H9 (cell line): ENCODE results near the gene ATP10B. TPM values are rescaled to one million over a fixed set of nuclear protein-coding genes. Genes with fewer than 3 reads are reported as not detected.

ENCODE experiments used
- DNase-seq: peaks from one replicate; pipeline ENCODE4 v3.0.0-alpha.2; 2017
- H2AFZ ChIP-seq: one replicate; pipeline ENCODE4 v1.6.1; 2013; ENCODE audit warnings: mild to moderate bottlenecking, low read length, control low read depth, moderate library complexity
- H2AK5ac ChIP-seq: 2 replicates; pipeline ENCODE4 v1.6.1; 2013; ENCODE audit warnings: low read length, control low read depth, mixed read lengths; ENCODE audit not compliant: insufficient read length
- H2BK120ac ChIP-seq: one replicate; pipeline ENCODE4 v1.6.1; 2013; ENCODE audit warnings: low read depth, mild to moderate bottlenecking, low read length, control low read depth, inconsistent platforms; ENCODE audit not compliant: poor library complexity, severe bottlenecking
- H2BK12ac ChIP-seq: 2 replicates; pipeline ENCODE4 v1.6.1; 2013; ENCODE audit warnings: low read length, control low read depth, mixed read lengths, low read depth; ENCODE audit not compliant: insufficient read length
- H2BK15ac ChIP-seq: 2 replicates; pipeline ENCODE4 v1.6.1; 2013; ENCODE audit warnings: low read depth, low read length, control low read depth
- H2BK20ac ChIP-seq: one replicate; pipeline ENCODE4 v1.6.1; 2013; ENCODE audit warnings: low read depth, mild to moderate bottlenecking, low read length, control low read depth, inconsistent platforms; ENCODE audit not compliant: poor library complexity, severe bottlenecking
- H2BK5ac ChIP-seq: 2 replicates; pipeline ENCODE4 v1.6.1; 2013; ENCODE audit warnings: low read length, control low read depth, mixed read lengths; ENCODE audit not compliant: insufficient read length
- H3K14ac ChIP-seq: 2 replicates; pipeline ENCODE4 v1.6.1; 2013; ENCODE audit warnings: low read length, control low read depth; ENCODE audit not compliant: insufficient read depth
- H3K18ac ChIP-seq: 2 replicates; pipeline ENCODE4 v1.6.1; 2013; ENCODE audit warnings: low read depth, mild to moderate bottlenecking, mixed read lengths, low read length, control low read depth; ENCODE audit not compliant: insufficient read length
- H3K23ac ChIP-seq: 2 replicates; pipeline ENCODE4 v1.6.1; 2013; ENCODE audit warnings: low read length, control low read depth, mixed read lengths, low read depth; ENCODE audit not compliant: insufficient read length
- H3K23me2 ChIP-seq: 2 replicates; pipeline ENCODE4 v1.6.1; 2013; ENCODE audit warnings: low read depth, mild to moderate bottlenecking, mixed read lengths, low read length, control low read depth; ENCODE audit not compliant: insufficient read length, poor library complexity, severe bottlenecking
- H3K27ac ChIP-seq: 2 replicates; pipeline ENCODE4 v1.5.1; 2013; ENCODE audit warnings: low read length, control low read depth, mixed read lengths, low read depth; ENCODE audit not compliant: insufficient read length
- H3K27me3 ChIP-seq: 2 replicates; pipeline ENCODE4 v1.6.1; 2013; ENCODE audit warnings: low read length, control low read depth, inconsistent platforms; ENCODE audit not compliant: insufficient read depth
- H3K4ac ChIP-seq: 2 replicates; pipeline ENCODE4 v1.6.1; 2013; ENCODE audit warnings: low read depth, mild to moderate bottlenecking, control low read depth, inconsistent platforms, low read length, moderate library complexity
- H3K4me1 ChIP-seq: 2 replicates; pipeline ENCODE4 v1.6.1; 2013; ENCODE audit warnings: low read length, control low read depth, inconsistent platforms; ENCODE audit not compliant: insufficient read depth
- H3K4me2 ChIP-seq: 2 replicates; pipeline ENCODE4 v1.6.1; 2013; ENCODE audit warnings: low read length, control low read depth, mixed read lengths; ENCODE audit not compliant: insufficient read length, insufficient read depth
- H3K56ac ChIP-seq: 2 replicates; pipeline ENCODE4 v1.6.1; 2013; ENCODE audit warnings: low read depth, mild to moderate bottlenecking, mixed read lengths, low read length, control low read depth; ENCODE audit not compliant: insufficient read length
- H3K79me1 ChIP-seq: 2 replicates; pipeline ENCODE4 v1.6.1; 2013; ENCODE audit warnings: low read depth, mild to moderate bottlenecking, moderate library complexity, low read length, control low read depth, inconsistent platforms; ENCODE audit not compliant: insufficient read depth, poor library complexity, severe bottlenecking
- H3K79me2 ChIP-seq: 2 replicates; pipeline ENCODE4 v1.6.1; 2013; ENCODE audit warnings: low read length, control low read depth, inconsistent platforms; ENCODE audit not compliant: insufficient read depth
- H3K9ac ChIP-seq: 2 replicates; pipeline ENCODE4 v1.6.1; 2013; ENCODE audit warnings: low read length, control low read depth, mixed read lengths; ENCODE audit not compliant: insufficient read length; ENCODE audit errors: extremely low read depth
- H3K9me3 ChIP-seq: one replicate; pipeline ENCODE4 v1.6.1; 2013; ENCODE audit warnings: low read depth, low read length, inconsistent platforms; ENCODE audit not compliant: control insufficient read depth
- H3T11ph ChIP-seq: one replicate; pipeline ENCODE4 v1.6.1; 2013; ENCODE audit warnings: mild to moderate bottlenecking, low read length, control low read depth, inconsistent platforms
- H4K20me1 ChIP-seq: one replicate; pipeline ENCODE4 v1.6.1; 2013; ENCODE audit not compliant: control insufficient read depth, insufficient read length, insufficient read depth
- H4K5ac ChIP-seq: 2 replicates; pipeline ENCODE4 v1.6.1; 2013; ENCODE audit warnings: low read depth, mild to moderate bottlenecking, mixed read lengths, low read length, control low read depth; ENCODE audit not compliant: insufficient read length
- H4K8ac ChIP-seq: replicated peaks from 2 replicates; pipeline ENCODE4 v1.6.1; 2013; ENCODE audit warnings: low read length, control low read depth, mixed read lengths, low read depth; ENCODE audit not compliant: insufficient read length
- H4K91ac ChIP-seq: 2 replicates; pipeline ENCODE4 v1.6.1; 2013; ENCODE audit warnings: low read depth, mild to moderate bottlenecking, moderate library complexity, mixed read lengths, low read length, control low read depth; ENCODE audit not compliant: insufficient read length
- H3K27ac Mint-ChIP-seq, 3 experiments: 2 replicates in 2 of 3; 3 replicates in 1 of 3; pipeline ENCODE4 v1.8.0; 2020 to 2021; ENCODE audit warnings: mixed read lengths in 3 of 3, mild to moderate bottlenecking in 1 of 3, moderate library complexity in 1 of 3
- H3K27me3 Mint-ChIP-seq: 2 replicates; pipeline ENCODE4 v1.8.0; 2021; ENCODE audit warnings: low read depth, mild to moderate bottlenecking, moderate library complexity, mixed read lengths
- H3K36me3 Mint-ChIP-seq, 3 experiments: 2 replicates in 2 of 3; 3 replicates in 1 of 3; pipeline ENCODE4 v1.8.0; 2020 to 2021; ENCODE audit warnings: low read depth in 3 of 3, mixed read lengths in 3 of 3; ENCODE audit not compliant: insufficient read depth in 1 of 3
- H3K4me1 Mint-ChIP-seq, 2 experiments: 2 replicates each; pipeline ENCODE4 v1.8.0; 2020; ENCODE audit warnings: mixed read lengths in 2 of 2
- H3K4me3 Mint-ChIP-seq, 2 experiments: 2 replicates in 1 of 2; 3 replicates in 1 of 2; pipeline ENCODE4 v1.8.0; 2020 to 2021; ENCODE audit warnings: mild to moderate bottlenecking in 2 of 2, mixed read lengths in 2 of 2, moderate library complexity in 1 of 2
- H3K9me3 Mint-ChIP-seq, 2 experiments: 2 replicates in 1 of 2; 3 replicates in 1 of 2; pipeline ENCODE4 v1.8.0; 2020; ENCODE audit warnings: mild to moderate bottlenecking in 2 of 2, mixed read lengths in 2 of 2, moderate library complexity in 1 of 2
- CTCF ChIP-seq: fragments of 200-600 bp; sonication (generic); conservative IDR thresholded peaks from 3 replicates; pipeline ENCODE4 v1.8.0; 2021; ENCODE audit warnings: antibody characterized with exemption, mild to moderate bottlenecking
- WGBS: extraction: QIAGEN DNeasy Blood & Tissue Kit; methylation state at CpG from one replicate; pipeline ENCODE4 v1.1.7; 2013; ENCODE audit warnings: missing lambda C conversion rate, low lambda C conversion rate, mixed read lengths; ENCODE audit not compliant: insufficient read length; ENCODE audit errors: extremely low coverage; 5-methylcytosine and 5-hydroxymethylcytosine counted together
- total RNA-seq: library from RNA; stranded (reverse); gene quantifications from 2 replicates; pipeline ENCODE4 v1.2.1, GENCODE V29; 2021

ATP10B gene
- total RNA-seq, 1 experiment from 2014 or later: 0.42 TPM

DNA sequence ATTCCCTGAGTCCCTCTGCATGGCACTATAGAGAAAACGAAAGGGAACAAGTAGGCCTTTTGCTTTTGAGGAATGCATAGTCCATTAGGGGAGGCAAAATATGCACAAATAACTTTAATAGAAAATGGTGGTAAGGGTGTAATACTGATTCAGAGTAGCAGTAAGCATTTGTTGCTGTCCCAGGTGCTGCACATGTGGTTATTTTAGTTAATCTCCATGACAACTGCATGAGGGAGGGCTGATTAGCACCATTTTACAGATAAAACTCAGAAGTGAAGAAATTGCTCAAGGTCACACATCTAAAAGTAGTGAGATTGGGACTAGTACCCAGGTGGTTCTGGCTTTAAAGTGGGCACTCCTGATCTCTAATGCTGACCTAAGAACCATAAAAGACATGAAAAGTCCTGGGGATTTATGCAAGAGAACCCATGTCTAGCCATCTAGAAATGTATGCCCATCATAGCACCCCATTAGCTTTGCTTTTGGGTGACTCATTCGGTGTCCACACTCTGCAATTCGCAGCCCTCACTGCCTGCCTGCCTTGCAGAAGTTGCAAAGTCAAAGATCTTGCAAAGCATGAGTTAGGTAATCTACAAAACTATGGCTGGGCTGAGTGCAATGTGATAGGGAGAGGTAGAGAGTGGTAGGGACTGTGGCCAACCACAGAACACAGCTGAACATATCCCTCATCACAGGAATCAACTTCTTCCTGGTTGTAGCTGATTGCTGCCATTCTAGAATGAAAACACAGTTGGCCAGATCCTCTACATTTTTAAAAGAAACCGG, 235.1 kb downstream of the ATP10B start:
- no peaks in the 10 kb centered on the region for H3K9me3 ChIP-seq
- no peak overlapping the region for H3K56ac ChIP-seq
- DNase-seq: no peak
- H2BK5ac ChIP-seq: no peak overlapping the region
- Mint-ChIP-seq H3K9me3 (no peaks in the 10 kb centered on the region), H3K4me1 (no peaks in the 10 kb centered on the region), H3K27ac (no peak overlapping the region), H3K4me3 (no peak overlapping the region), H3K27me3 (no peaks in the 10 kb centered on the region), H3K36me3 (no peaks in the 10 kb centered on the region)
- H2BK12ac ChIP-seq: no peak overlapping the region
- H3K4ac ChIP-seq: no peak overlapping the region
- H2BK20ac ChIP-seq: no peak overlapping the region
- H2BK120ac ChIP-seq: no peak overlapping the region
- no peak overlapping the region for H3K27ac ChIP-seq
- no peaks in the 10 kb centered on the region for H3K23me2 ChIP-seq
- no peak for TF ChIP-seq CTCF
- no peak overlapping the region for H4K5ac ChIP-seq
- H3K4me1 ChIP-seq: no peaks in the 10 kb centered on the region
- no peak overlapping the region for H3K4me2 ChIP-seq
- no peak overlapping the region for H4K8ac ChIP-seq
- H3K14ac ChIP-seq: no peak overlapping the region
- no CpG with 5 or more reads among the region's 4 CpGs for WGBS
- H4K91ac ChIP-seq: no peak overlapping the region
- no peaks in the 10 kb centered on the region for H3K79me1 ChIP-seq
- H3K9ac ChIP-seq: no peak overlapping the region
- H3T11ph ChIP-seq: no peak overlapping the region
- H4K20me1 ChIP-seq: no peaks in the 10 kb centered on the region
- no peak overlapping the region for H3K23ac ChIP-seq
- H3K27me3 ChIP-seq: no peaks in the 10 kb centered on the region
- no peak overlapping the region for H2BK15ac ChIP-seq
- no peak overlapping the region for H2AK5ac ChIP-seq
- H2AFZ ChIP-seq: no peak overlapping the region
- no peaks in the 10 kb centered on the region for H3K79me2 ChIP-seq
- H3K18ac ChIP-seq: no peak overlapping the region
